K562 (cell line): ENCODE measurements around the gene XRRA1. TPM values are rescaled to one million over a fixed set of nuclear protein-coding genes. Genes with fewer than 3 reads are reported as not detected.

Source experiments
- ATAC-seq: fragments of 200-7000 bp; cut with Tn5 transposase; 3 replicates; pipeline ENCODE4 v1.9.1; 2020; ENCODE audit warnings: moderate library complexity
- BruUV-seq: library from RNA; stranded (reverse); fragments of 400-500 nt; replicated peaks from 2 replicates; lab custom pipeline; 2021; lab: Mats Ljungman, UMichigan
- CTCF ChIA-PET: fragments of 300-600 bp; formaldehyde crosslinking; extraction: SDS; loops from one replicate; lab custom pipeline; 2021; ENCODE audit warnings: low intra/inter-chr PET ratio; lab: Yijun Ruan, JAX
- POLR2A ChIA-PET: fragments of 300-600, 350-650 bp; sonication (Branson Sonifier 250); formaldehyde crosslinking; extraction: SDS; loops from one replicate; lab custom pipeline; 2021; ENCODE audit warnings: antibody characterized with exemption, inconsistent platforms; lab: Yijun Ruan, JAX
- DNase-seq, 4 experiments: peaks; one replicate each; pipeline versions ENCODE4 v3.0.0 to v3.0.0-alpha.2; 2011 to 2018; ENCODE audit warnings: low spot score in 3 of 4, mixed read lengths in 3 of 4; ENCODE audit errors: extremely low read depth in 1 of 4
- FAIRE-seq: peaks from 2 replicates; lab custom pipeline; 2011; peaks lifted over from hg19 to GRCh38; lab: Jason Lieb, UNC
- H2AFZ ChIP-seq: 2 replicates; pipeline ENCODE4 v1.6.0; 2011; ENCODE audit warnings: low read depth, low read length, control low read depth, inconsistent platforms
- H3K27ac ChIP-seq: fragments of 200-600 bp; 3 replicates; pipeline ENCODE4 v1.8.0; 2011; ENCODE audit warnings: low read depth, mild to moderate bottlenecking, control low read depth, inconsistent platforms, low read length, moderate library complexity, mixed read lengths; ENCODE audit errors: extremely low read depth
- H3K27me3 ChIP-seq, 2 experiments: fragments of 300-600 bp in 1 of 2; 2 replicates in 1 of 2; 3 replicates in 1 of 2; pipeline versions ENCODE4 v1.6.0 to v1.8.0; 2011; ENCODE audit warnings: inconsistent platforms in 2 of 2, low read length in 2 of 2, mild to moderate bottlenecking in 1 of 2, mixed read lengths in 1 of 2, moderate library complexity in 1 of 2; ENCODE audit not compliant: control insufficient read depth in 2 of 2, insufficient read depth in 2 of 2
- H3K36me3 ChIP-seq: fragments of 300-600 bp; 3 replicates; pipeline ENCODE4 v1.8.0; 2011; ENCODE audit warnings: mild to moderate bottlenecking, low read length, inconsistent platforms; ENCODE audit not compliant: control insufficient read depth, insufficient read depth
- H3K4me1 ChIP-seq, 2 experiments: fragments of 200-600 bp in 1 of 2; replicated peaks in 1 of 2; 2 replicates in 1 of 2; 3 replicates in 1 of 2; pipeline versions ENCODE4 v1.5.1 to v1.8.0; 2011; ENCODE audit warnings: inconsistent platforms in 2 of 2, low read length in 2 of 2, mild to moderate bottlenecking in 1 of 2, mixed read lengths in 1 of 2, moderate library complexity in 1 of 2; ENCODE audit not compliant: control insufficient read depth in 2 of 2, insufficient read depth in 2 of 2
- H3K4me2 ChIP-seq: 2 replicates; pipeline ENCODE4 v1.6.1; 2011; ENCODE audit warnings: low read length, control low read depth, inconsistent platforms, mixed read lengths; ENCODE audit not compliant: insufficient read depth
- H3K4me3 ChIP-seq: fragments of 200-600 bp; sonication (generic), shearing (Covaris generic); 2 replicates; pipeline ENCODE4 v1.5.1; 2016; ENCODE audit warnings: control low read depth, inconsistent platforms
- H3K79me2 ChIP-seq: fragments of 200-600 bp; 3 replicates; pipeline ENCODE4 v1.8.0; 2011; ENCODE audit warnings: low read length, inconsistent platforms; ENCODE audit not compliant: control insufficient read depth, insufficient read depth
- H3K9ac ChIP-seq, 2 experiments: 2 replicates each; pipeline versions ENCODE4 v1.6.0 to v1.6.1; 2011; ENCODE audit warnings: low read depth in 2 of 2, low read length in 2 of 2, control low read depth in 1 of 2, inconsistent platforms in 1 of 2, mild to moderate bottlenecking in 1 of 2, mixed read lengths in 1 of 2; ENCODE audit not compliant: insufficient read depth in 1 of 2
- H3K9me1 ChIP-seq: one replicate; pipeline ENCODE4 v1.6.0; 2011; ENCODE audit warnings: inconsistent platforms, mild to moderate bottlenecking, low read length, moderate library complexity; ENCODE audit not compliant: control insufficient read depth, insufficient read depth
- H3K9me3 ChIP-seq: replicated peaks from 2 replicates; pipeline ENCODE4 v1.5.1; 2011; ENCODE audit warnings: low read depth, low read length, inconsistent platforms; ENCODE audit not compliant: control insufficient read depth, insufficient read depth
- H4K20me1 ChIP-seq: replicated peaks from 2 replicates; pipeline ENCODE4 v1.6.1; 2011; ENCODE audit warnings: low read length, inconsistent platforms, mixed read lengths; ENCODE audit not compliant: control insufficient read depth, insufficient read depth
- GTF2A2 ChIP-seq: IDR thresholded peaks from 2 replicates; pipeline ENCODE4 v1.6.1; 2016; ENCODE audit warnings: mild to moderate bottlenecking, missing genetic modification characterization, missing compliant biosample characterization
- TFAM ChIP-seq: fragments of 250-450 bp; sonication (Bioruptor Pico); conservative IDR thresholded peaks from 2 replicates; pipeline ENCODE4 v1.5.0; 2021; ENCODE audit warnings: mild to moderate bottlenecking, moderate library complexity
- TFE3 ChIP-seq: fragments of 450-650 bp; formaldehyde crosslinking; IDR thresholded peaks from 2 replicates; pipeline ENCODE4 v1.4.0; 2020; ENCODE audit warnings: mild to moderate bottlenecking, mixed read lengths
- ZFP36 ChIP-seq: fragments of 150-350 bp; IDR thresholded peaks from 2 replicates; pipeline ENCODE4 v1.6.1; 2018; ENCODE audit warnings: low read length, low read depth; ENCODE audit not compliant: partially characterized antibody
- ZNF766 ChIP-seq: fragments of 200-800 bp; sonication (Bioruptor generic); conservative IDR thresholded peaks from 2 replicates; pipeline ENCODE4 v1.6.1; 2016; ENCODE audit warnings: missing genetic modification characterization, missing compliant biosample characterization
- WGBS: fragments of 100-300 bp; shearing (Covaris generic); methylation state at CpG from one replicate; pipeline ENCODE4 v1.1.6; 2016; ENCODE audit warnings: low coverage, mixed read lengths; ENCODE audit not compliant: insufficient coverage; ENCODE audit errors: missing lambda C conversion rate; 5-methylcytosine and 5-hydroxymethylcytosine counted together
- in situ Hi-C: fragments of 300-500 bp; cut with MboI; formaldehyde crosslinking; loops from 4 replicates; pipeline ENCODE4 v1.15.0; 2018; ENCODE audit warnings: inconsistent platforms, mixed read lengths
- intact Hi-C: fragments of 100-400 bp; cut with micrococcal nuclease; formaldehyde crosslinking; loops from 2 replicates; pipeline ENCODE4 v1.14.2; 2022
- polyA plus RNA-seq, 8 experiments: library from polyadenylated mRNA; depleted of rRNA in 4 of 8; stranded (reverse) in 5 of 8; unstranded in 3 of 8; fragments of >200 nt; fragmentation: Nextera tagmentation in 2 of 8; fragmentation: Illumina TruSeq in 1 of 8; extraction: Ambion mirVana in 2 of 8; extraction: Trizol in 1 of 8; gene quantifications; 2 replicates each; pipeline versions ENCODE4 v1.2.1 to v1.2.3, GENCODE V29; 2011 to 2014; ENCODE audit warnings: inconsistent platforms in 1 of 8, missing spikeins in 1 of 8
- total RNA-seq, 7 experiments: library from RNA; depleted of rRNA in 6 of 7; stranded (reverse); fragments of >200 nt in 6 of 7; fragmentation: Illumina TruSeq in 2 of 7; extraction: Trizol in 2 of 7; gene quantifications; 2 replicates each; pipeline versions ENCODE4 v1.2.1 to v1.2.3, GENCODE V29; 2011 to 2021; ENCODE audit warnings: low replicate concordance in 1 of 7
- TF ChIP-seq, protein P1 (sequence below): sonication (generic); formaldehyde crosslinking; IDR thresholded peaks from 2 replicates; pipeline ENCODE4 v1.8.1; 2022; ENCODE audit warnings: missing genetic modification reagents

XRRA1 gene
- total and polyA plus RNA-seq, 9 of the 15 experiments (the other 6 are each of a cell fraction or from before 2014, with no cell fraction given): 5.0 to 22.5 (median 16.0) TPM

DNA sequence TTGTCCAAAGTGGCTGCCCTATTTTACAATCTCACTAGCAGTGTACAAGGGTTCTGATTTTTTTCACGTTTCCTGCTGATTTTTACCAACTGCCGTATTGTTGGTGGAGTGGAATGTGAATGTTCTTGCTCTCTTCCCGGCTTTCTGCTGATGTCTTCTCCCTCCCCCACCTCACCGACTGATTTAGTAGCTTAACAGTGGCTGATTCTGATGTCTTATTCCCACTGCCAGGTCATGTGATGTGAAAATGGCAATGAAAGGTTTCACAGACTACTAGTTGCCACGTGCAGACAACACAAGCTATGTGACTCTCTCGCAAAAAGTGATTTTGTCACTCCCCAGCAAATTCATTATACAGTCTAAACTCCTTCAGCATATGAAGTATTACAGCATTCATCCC is 22.5 kb upstream of the XRRA1 start:
- WGBS: 88% methylated on average over 6 of the region's 6 CpGs
- in situ Hi-C loops (no loop called here), intact Hi-C loops (no loop called here)
- TF ChIP-seq ZFP36 (no peak), TFAM (CRISPR knock-in tag) (no peak), TFE3 (CRISPR knock-in tag) (peak; percentile 41; the same call in 1 of the 2 replicates), GTF2A2 (no peak), ZNF766 (CRISPR knock-in tag) (no peak)
- TF ChIP-seq, protein P1, sequence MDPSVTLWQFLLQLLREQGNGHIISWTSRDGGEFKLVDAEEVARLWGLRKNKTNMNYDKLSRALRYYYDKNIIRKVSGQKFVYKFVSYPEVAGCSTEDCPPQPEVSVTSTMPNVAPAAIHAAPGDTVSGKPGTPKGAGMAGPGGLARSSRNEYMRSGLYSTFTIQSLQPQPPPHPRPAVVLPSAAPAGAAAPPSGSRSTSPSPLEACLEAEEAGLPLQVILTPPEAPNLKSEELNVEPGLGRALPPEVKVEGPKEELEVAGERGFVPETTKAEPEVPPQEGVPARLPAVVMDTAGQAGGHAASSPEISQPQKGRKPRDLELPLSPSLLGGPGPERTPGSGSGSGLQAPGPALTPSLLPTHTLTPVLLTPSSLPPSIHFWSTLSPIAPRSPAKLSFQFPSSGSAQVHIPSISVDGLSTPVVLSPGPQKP (CRISPR knock-in tag): no peak
- no peak overlapping the region for H2AFZ ChIP-seq
- BruUV-seq: no TSS peak
- peaks cover 26% of the 10 kb centered on the region; the same call in 2 of the 3 replicates for H3K79me2 ChIP-seq
- ChIA-PET POLR2A (interaction anchor here (0.6 to 1.9 kb wide), 5 partner anchors 12 to 270 kb away, joined by 3 to 7 read pairs (median 4); partner anchors contain the start of gene NEU3), CTCF (no interaction called here)
- no peak for ATAC-seq
- no peaks in the 10 kb centered on the region for H3K4me1 ChIP-seq
- H3K4me2 ChIP-seq: no peak overlapping the region
- H3K9me1 ChIP-seq: no peaks in the 10 kb centered on the region
- no peaks in the 10 kb centered on the region for H3K9me3 ChIP-seq
- no peak overlapping the region for H3K27ac ChIP-seq
- no peak for FAIRE-seq
- no peaks in the 10 kb centered on the region for H3K27me3 ChIP-seq
- no peak overlapping the region for H3K9ac ChIP-seq
- DNase-seq: no peak
- no peak overlapping the region for H3K4me3 ChIP-seq
- peaks cover 91% of the 10 kb centered on the region for H3K36me3 ChIP-seq
- no peaks in the 10 kb centered on the region for H4K20me1 ChIP-seq
